Measurements from ENCODE around the gene RGS17.

Gene RGS17

DNA sequence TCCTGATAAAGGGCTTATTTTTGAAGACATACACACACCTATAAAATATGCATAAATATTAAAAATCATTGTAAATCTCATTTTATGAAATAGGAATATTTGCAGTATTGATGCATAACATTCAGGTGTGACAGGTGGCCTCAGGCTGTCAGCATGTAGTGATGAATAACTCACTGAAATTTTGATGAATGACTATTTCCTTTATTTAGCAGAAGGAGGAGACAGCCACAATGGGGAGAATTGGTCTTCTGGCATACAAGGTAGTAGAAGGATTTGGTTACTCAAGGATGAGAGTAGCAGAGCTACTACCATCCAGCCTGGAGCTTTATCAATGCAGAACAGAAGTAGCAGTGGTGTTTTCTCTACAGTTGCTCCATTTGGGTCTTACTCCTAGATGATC is 47.2 kb downstream of the RGS17 start:
- no peak for DNase-seq (ENCODE audit: low read depth)

DNA sequence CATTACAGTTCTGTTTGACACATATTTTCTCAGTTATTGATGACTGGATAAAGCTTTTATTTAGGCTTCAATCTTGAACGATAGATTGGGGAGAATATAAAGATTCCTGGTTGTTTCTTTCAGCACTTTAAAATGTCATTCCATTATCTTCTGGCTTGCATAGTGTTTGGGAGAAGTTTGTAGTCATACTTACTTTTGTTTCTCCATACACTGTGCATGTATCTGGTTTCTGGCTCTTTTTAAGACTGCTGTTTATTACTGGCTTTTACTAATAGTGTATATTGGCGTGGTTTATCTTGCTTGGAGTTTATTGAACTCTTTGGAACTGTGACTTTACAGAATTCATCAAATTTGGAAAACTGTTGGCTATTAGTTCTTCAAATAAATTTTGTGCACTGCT is 49.2 kb downstream of the RGS17 start:
- no peak for DNase-seq (ENCODE audit: low read depth)

DNA sequence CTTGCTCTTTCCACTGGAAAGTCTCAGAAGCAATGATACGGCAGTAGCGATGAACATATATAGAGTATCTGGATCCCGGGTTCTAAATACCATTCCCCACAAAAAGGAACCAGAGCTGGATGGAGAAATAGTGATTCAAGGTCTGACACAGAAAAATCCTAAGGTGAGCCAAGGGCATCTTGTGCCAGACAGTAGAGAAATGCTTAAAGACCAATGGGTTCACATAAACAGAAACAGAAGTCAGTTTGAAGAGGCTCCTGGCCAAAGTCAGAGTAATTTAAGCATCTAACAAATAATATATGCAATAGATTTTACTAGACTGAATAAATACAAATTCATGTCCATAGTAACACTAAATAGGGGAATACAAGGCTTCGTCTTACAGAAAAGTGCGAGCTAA is 54.7 kb downstream of the RGS17 start:
- DNase-seq (ENCODE audit: low read depth), result no peak

DNA sequence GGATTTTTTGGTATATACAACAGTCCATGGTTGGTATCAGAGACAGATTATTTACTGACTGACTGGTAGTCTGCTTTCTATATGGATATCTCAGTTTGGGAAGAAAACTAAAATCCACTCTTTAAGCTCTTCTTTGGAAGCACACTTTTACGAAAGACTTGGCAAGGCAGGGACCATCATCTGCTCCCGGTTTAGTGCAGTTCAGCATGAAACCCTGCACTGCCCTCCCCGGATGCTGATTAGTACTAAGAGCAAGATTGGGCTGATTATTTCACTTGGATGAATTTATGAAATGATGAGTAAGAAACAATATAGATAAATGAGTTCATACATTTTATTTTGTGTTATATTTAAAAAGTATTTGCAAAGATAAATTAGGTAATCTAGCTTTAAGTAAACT is 56.3 kb downstream of the RGS17 start:
- DNase-seq (ENCODE audit: low read depth), result no peak

DNA sequence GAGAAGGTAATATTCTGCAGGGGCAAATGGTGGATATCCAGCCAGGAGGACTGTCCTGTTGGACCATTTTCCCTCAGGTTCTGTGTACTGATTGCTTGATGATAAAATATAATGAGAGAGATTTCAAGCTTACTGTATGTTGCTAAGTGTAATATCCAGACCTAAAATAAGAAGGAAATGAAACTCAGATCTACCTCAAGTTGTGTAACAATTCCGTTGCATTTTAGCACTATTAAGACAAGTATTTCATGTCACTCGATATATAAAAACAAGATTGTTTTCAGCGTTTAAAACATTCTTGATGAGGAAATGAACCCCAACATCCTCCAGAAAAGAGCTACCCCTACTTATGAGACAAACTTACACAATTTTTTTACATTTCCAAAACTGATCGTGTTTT is 57.2 kb downstream of the RGS17 start:
- no peak for DNase-seq (ENCODE audit: low read depth)

DNA sequence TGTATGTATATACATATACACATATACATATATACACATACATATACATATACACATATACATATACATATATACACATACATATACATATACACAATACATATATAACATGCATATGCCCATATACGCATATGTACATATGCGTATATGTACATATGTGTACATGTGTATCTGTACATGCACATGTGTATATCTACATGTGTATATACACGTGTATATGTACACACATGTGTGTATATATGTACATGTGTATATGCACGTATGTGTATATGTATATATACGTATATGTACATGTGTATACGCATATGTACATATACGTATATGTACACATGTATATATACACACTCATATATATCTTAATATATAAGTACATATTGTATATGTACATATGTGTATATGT is 60.3 kb downstream of the RGS17 start:
- no peak for DNase-seq (ENCODE audit: low read depth)

DNA sequence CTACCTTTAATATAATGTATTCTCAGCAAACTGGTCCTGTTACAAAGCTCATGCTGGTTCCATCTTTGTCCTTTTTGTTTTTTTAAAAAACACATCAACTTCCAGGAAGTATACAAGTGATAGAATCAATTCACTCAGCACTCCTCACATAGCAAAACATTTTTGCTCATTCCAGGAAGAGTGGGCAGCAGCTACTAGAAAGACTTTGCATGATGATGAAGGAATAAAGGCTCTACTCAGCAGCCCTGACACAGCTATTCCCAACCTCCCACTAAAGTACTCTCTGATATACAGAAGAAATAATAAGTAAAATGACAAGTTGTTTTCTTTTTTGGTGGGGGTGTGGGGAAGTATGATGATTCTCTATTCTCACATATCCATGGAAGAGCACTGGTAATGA is 61.2 kb downstream of the RGS17 start:
- no peak for DNase-seq (ENCODE audit: low read depth)

DNA sequence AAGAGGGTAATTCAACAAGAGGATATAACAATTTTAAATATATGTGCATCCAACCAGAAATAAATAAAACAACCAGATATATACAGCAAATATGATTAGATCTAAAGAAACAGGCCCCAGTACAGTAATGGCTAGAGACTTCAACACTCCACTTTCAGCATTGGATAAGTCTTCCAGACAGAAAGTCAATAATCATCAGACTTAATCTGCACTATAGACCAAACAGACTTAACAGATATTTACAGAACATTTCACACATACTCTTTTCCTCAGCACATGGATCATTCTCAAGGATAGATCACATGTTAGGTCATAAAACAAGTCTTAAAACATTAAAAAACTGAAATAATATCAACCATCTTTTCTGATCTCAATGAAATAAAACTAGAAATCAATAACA is 65.9 kb downstream of the RGS17 start:
- DNase-seq (ENCODE audit: low read depth), result no peak

DNA sequence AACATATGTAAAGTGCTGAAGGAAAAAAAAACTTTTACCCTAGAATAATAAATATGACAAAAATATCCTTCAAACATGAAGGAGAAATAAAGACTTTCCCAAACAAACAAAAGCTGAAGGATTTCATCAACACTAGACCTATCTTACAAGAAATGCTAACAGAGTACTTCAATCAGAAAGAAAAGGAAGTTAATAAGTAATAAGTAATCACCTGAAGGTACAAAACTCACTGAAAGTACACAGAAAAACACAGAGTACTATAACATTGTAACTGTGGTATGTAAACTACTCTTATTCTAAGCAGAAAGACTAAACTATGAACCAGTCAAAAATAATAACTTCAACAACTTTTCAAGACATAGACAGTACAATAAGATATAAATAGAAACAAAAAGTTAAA is 67.1 kb downstream of the RGS17 start:
- no peak for DNase-seq (ENCODE audit: low read depth)

DNA sequence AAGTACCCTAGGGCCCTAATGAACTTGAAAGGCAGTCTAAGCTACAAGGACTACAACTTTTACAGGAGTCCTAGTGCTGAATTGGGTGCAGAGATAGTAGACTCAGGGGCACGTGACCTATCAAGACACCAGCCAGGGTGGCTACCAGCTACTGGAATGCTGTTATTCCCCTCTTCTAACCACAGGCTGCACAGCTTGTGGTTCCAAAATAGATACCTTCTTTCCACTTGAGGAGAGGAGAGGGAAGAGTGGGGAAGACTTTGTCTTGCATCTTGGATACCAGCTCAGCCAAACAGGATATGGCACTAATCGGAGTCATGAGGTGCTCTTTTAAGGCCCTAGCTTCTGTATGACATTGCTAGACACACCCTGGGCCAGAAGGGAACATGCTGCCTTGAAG is 68.6 kb downstream of the RGS17 start:
- no peak for DNase-seq (ENCODE audit: low read depth)

DNA sequence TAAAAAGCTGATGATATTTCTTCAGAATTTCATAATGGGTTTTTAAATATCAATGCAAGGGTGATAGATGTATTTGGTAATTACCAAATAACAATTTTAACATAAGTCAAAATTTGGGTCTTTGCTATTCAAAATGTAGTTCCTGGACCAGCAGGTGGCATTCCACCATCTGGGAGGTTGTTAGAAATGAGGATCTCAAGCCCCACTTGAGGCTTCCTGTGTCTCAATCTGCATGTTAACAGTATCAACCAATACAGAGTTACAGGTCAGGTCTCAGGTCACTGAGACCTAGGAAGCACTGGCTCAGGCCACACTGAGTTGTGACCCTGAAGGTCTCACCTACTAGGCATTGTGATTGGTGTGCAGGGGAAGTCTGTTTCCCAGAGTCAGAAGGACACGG is 71.3 kb downstream of the RGS17 start:
- no peak for DNase-seq (ENCODE audit: low read depth)

DNA sequence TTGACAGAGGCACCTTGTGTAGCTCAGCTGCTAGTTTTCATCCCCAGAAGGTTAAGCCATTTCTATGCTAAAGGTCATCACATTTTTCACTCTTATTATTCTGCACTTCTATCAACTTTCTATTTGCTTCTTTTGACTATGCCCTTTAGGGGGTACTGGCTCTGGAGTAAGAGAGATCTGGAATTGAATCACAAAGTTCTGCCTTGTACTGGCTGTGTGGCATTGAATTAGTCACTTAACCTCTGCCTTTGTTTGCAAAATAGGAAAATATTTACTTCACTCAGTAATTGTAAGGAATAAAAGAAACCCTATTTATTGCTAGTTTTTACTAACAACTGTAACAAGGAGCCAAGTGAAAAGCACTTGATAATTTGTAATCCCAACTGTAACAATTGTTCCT is 71.8 kb downstream of the RGS17 start:
- no peak for DNase-seq (ENCODE audit: low read depth)

DNA sequence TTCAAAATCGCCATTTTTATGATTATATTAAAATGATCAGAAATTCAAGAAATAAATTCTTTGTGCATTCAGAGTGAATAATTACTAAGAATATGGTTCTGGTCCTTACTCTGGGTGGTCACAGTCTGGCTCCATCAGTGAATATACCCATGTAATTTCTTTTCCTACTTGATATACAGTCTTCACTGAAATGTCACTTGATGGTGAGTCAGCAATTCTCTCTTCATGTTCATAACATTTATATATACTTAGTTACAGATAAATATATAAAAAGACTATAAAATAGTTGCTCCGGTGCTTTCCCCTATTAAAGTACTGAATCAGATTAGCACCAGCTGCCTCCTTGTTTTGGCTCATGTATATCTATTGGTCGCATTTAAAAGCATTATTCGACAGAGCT is 72.2 kb downstream of the RGS17 start:
- no peak for DNase-seq (ENCODE audit: low read depth)

DNA sequence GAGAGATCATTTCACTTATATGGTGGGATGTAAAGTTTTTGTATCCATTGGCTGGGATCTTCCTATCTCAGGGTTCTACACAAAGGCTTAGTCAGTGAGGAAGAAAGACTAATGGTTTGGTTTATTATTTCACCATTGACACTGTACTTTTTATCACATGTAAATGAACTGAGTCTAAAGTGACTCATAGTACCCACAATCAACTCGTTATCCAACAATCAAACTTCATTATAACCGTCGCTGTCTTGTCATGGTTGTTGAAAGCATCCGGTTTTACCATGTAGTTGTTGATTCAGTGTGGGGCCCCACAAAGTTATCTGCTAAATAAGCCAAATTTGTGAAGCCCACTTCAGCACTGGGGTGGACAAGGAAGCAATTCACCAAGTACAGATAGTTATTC is 72.8 kb downstream of the RGS17 start:
- DNase-seq (ENCODE audit: low read depth), result no peak

DNA sequence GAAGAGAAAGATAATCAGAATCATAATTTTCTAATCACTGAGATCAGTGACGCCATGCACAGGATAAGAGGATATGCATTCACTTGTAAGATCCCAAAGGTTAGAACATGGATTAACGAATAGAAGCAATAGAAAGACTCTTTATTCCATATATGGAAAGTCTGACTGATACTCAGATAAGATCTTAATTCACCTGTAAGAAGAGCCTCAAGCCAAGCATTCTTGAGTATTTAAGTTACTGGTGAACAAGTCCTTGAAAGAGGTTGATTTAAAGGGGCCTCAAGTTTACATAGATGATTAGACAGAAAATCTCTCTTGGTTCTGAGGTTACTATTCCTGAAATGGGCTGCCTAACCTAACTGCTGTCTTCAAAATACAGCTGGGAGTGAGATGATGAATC is 74.8 kb downstream of the RGS17 start:
- no peak for DNase-seq (ENCODE audit: low read depth)

DNA sequence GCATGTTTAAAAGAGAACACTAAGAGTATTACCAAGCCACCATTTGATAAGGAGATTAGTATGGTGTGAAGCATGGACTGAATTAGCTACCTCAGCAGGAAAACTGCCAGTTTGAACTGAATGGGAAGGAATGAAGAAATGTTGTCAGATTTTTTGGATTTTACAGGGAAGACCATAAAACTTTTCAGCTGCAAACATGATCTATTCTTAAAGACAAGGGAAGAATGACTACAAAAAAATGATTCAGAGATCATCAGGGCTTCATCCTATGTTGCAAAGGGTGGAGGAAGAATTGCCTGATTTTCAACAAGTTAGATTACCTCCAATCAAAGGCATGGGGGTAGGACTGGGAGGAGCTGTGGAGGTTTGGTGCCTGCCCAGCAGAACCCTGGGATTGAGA is 79.3 kb downstream of the RGS17 start:
- DNase-seq (ENCODE audit: low read depth), result no peak

DNA sequence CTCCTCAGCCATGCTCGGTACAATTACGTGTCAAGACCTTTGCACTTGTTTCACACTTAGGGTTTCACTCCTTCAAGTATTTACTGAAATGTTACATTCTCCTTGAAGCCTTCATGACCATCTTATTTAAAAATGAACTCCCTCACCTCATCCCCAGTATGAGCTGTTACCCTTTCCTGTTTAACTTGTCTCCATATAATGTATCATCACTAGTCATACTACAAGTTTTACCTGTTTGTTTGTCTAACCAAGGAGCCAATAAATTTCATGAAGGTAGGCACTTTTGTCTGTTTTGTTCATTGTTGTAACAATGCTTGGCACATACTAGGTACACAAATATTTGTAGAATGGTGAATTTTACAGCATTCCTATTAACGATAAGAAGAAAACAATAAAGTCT is 82.5 kb downstream of the RGS17 start:
- DNase-seq (ENCODE audit: low read depth), result no peak

DNA sequence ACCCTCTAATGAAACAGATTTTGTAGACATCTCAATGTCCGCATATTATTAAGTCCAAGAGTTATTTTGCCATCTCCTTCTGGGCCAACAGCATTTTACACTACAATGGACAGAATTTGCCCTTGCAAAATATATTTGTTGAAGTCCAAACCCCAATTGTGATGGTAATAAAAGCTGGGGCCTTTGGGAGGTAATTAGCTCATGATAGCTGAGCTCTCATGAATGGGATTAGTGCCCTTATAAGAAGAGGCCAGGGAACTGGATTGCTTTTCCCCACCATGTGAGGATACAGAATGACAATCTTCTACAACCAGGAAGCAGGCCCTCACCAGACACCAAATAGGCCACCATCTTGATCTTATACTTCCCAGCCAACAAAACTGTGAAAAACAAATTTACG is 83.7 kb downstream of the RGS17 start:
- no peak for DNase-seq (ENCODE audit: low read depth)

DNA sequence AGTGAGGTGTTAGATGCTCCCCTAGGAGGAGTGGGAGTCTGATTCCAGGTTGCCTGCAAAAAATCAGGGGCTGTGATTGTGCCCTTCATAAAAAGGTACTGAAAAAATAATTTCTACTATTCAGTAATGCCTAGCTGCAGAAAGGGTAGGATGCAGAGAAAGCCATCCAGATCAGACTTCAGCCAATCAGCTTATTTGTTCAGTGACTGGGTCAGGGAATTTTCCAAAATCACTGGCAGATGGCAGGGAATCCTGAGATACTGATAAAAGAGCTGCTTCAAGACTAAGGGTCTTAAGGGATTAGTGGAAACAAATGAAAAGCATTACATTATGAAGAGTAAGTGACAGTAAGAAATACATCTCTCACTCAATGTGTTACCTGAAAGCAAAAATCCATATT is 85.8 kb downstream of the RGS17 start:
- no peak for DNase-seq (ENCODE audit: low read depth)

DNA sequence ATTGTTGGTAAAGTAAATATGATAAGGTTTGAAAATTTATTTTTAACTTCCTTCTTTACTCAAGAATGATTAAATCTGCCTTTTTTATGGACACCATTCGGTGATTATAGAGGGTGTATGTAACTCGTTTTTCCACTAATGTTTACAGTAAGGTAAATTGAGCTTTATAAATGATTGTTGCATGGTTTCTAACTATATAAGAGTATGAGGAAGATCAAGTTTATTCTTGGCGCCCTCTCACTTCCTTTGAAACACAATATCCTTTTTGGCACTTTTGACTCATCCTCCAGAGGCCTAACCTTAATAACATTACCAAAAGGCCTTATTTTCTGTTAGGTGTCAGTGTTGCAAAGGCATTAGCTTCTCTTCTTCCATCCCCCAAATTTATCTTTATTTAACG is 86.8 kb downstream of the RGS17 start:
- DNase-seq (ENCODE audit: low read depth), result no peak

DNA sequence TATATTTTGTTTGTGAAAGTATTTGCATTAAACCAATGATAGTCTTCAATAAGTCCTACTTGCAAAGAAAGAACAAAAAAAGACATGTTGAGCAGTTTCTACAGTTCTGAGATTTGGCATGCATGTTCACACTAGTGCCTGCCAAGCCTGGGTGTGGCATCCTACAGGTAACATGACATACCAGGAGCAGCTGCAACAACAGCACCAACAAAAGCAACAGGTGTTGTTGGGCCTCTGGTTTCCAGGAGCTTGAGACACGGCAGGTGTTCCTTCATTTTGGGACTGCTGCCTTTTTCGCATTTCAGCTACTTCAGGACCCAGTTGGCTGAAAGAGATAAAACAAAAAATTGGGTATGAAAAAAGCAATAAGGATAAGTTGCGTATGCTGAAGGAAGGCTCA is 87.4 kb downstream of the RGS17 start:
- DNase-seq (ENCODE audit: low read depth), result no peak

DNA sequence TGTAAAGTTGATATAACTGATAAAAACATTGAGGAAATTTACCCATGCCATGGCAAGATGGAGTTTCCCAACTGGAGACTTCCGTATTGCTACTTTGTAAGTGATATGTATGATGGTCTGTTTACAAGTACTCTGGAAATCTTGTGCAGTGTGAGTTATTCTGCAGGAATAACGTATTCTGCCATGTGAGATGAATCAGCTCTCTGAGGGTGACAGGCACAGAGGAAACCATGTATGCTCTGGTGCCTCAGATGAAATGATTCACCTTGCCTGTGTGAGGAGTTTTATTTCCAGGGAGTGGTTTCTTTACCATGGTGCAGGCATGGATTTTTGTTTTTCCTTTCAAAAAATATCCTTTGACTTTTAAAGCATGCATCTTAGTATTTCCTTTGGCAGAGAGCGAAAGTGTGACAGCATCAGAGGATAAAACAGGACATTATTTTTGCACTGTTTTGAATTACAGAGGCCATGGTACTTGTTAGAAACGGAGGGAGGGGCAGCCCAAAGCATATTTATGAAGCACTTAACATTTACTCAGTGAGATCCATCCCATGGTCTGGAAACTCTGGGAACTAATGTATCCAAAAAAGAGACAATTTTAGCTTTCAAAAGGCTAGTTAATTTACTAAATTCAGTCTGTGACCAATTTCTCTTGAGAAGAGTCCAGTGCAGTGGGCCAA is 92.6 kb downstream of the RGS17 start:
- no peak for DNase-seq (ENCODE audit: low read depth)

DNA sequence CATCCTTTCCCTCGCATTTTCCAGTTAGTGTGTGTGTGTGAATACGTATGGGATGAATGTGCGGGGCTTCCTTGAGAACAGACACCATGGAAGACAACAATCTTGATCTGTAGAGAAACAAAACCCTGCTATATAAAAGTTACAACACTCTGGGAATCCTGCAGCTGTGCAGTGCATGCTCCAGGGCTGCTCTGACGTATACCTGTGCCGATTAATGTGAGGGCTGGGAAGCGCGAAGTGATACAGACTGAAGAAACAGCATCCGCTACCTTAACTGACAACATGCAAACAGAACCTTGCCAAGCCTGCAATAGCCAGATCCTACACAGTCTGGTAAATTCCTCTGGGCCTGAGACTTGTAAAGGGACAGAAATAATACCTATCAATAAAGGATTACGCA is 96.9 kb downstream of the RGS17 start:
- no peak for DNase-seq (ENCODE audit: low read depth)

DNA sequence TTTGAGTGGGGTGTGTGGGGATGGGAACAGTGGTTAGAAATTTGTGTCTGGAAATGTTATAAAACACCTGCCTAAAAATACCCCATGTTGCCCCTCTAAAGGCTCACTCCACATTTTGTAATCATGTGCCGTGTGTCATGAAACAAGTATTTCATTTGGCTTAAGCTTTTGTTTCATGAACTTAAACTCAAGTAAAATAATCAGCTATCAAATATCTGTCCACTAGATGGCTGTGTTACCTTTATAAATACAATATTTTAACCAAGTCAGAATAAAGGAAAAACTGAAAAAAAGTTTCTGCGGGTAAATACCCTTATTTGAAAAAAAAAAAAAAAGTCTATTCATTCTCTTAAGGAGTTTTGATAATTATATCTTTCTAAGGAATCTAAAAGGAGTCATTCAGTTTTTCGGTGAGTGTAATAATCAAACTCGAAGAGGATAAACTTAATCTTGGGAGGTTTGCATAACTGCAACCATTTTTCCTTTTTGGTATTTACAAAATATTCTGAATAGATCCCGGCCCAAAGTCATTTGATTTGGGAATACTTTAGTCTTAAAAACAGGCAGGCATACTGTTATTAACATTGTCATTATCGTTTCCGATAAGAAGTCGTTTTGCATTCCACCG is 98.7 kb downstream of the RGS17 start:
- DNase-seq (ENCODE audit: low read depth), result no peak

All from activated T-helper 9 cell treated with anti-CD3 and anti-CD28 coated beads, Interleukin-2, amount 50 U/mL, for 16 hours (primary cell).